Colonic mucosa (tissue), 4 donors: Measurements from ENCODE around the gene PLCB4. TPM values are rescaled to one million over a fixed set of nuclear protein-coding genes. Genes with fewer than 3 reads are reported as not detected.

Source experiments
- DNase-seq: peaks from one replicate; pipeline ENCODE4 v3.0.0-alpha.2; 2020
- H3K27ac ChIP-seq: fragments of 200-600 bp; one replicate; pipeline ENCODE4 v1.8.0; 2021
- H3K27me3 ChIP-seq: fragments of 200-600 bp; one replicate; pipeline ENCODE4 v1.8.0; 2021
- H3K36me3 ChIP-seq: fragments of 200-600 bp; one replicate; pipeline ENCODE4 v1.8.0; 2021
- H3K4me1 ChIP-seq: fragments of 200-600 bp; one replicate; pipeline ENCODE4 v1.8.0; 2021; ENCODE audit warnings: mild to moderate bottlenecking
- H3K4me3 ChIP-seq: fragments of 200-600 bp; one replicate; pipeline ENCODE4 v1.8.0; 2021
- H3K9ac ChIP-seq, 2 donors: one replicate each; pipeline ENCODE4 v1.7.0; 2013; ENCODE audit warnings: control low read depth in 2 of 2, low read depth in 2 of 2, low read length in 2 of 2
- H3K9me3 ChIP-seq: fragments of 200-600 bp; one replicate; pipeline ENCODE4 v1.8.0; 2021
- intact Hi-C: fragments of 100-400 bp; cut with DNase I; formaldehyde crosslinking; loops from one replicate; pipeline ENCODE4 v1.14.1; 2022
- total RNA-seq, 2 donors: library from RNA; stranded (reverse); fragmentation: NEBNext Ultra II Directional in 1 of 2; extraction: Animal tissue kit (Norgen Biotek cat#: 25700) in 1 of 2; gene quantifications; one replicate each; pipeline ENCODE4 v1.2.1, GENCODE V29; 2021
- TF ChIP-seq, protein P1 (sequence below): fragments of 200-600 bp; IDR thresholded peaks from one replicate; pipeline ENCODE4 v1.8.0; 2022; ENCODE audit warnings: antibody characterized with exemption, mild to moderate bottlenecking
- donor health status: healthy.
- donor health status: DM: no; HTN: no; CAD: no.
- donor health status: DM: no; HTN: no; CAD: no.

Gene PLCB4
- total RNA-seq, 2 donors from 2014 or later, result 39.4 to 39.5 TPM

DNA sequence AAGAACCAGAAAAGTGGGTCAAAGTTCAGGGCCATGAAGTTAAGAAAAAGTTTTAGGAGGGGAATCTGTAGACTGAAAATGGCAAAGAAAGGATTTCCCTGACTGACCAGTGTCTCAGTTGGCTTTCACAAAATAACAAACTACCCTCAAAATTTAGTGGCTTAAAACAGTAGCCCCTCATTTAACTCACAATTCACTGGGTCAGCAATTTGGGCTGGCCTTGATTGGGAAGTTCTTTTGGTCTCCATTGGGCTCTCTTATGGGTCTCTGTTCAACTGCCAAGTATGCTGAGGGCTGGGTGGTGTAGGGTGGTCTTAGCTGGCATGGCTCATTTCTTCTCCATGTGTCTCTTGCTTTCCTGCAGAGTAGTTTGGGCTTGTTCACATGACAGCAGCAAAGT lies 161.5 kb downstream of the PLCB4 start:
- H3K9me3 ChIP-seq, result no peaks in the 10 kb centered on the region
- H3K4me3 ChIP-seq, result no peak overlapping the region
- intact Hi-C loops, result no loop called here
- no peaks in the 10 kb centered on the region for H3K4me1 ChIP-seq
- no peaks in the 10 kb centered on the region for H3K36me3 ChIP-seq
- TF ChIP-seq, protein P1, sequence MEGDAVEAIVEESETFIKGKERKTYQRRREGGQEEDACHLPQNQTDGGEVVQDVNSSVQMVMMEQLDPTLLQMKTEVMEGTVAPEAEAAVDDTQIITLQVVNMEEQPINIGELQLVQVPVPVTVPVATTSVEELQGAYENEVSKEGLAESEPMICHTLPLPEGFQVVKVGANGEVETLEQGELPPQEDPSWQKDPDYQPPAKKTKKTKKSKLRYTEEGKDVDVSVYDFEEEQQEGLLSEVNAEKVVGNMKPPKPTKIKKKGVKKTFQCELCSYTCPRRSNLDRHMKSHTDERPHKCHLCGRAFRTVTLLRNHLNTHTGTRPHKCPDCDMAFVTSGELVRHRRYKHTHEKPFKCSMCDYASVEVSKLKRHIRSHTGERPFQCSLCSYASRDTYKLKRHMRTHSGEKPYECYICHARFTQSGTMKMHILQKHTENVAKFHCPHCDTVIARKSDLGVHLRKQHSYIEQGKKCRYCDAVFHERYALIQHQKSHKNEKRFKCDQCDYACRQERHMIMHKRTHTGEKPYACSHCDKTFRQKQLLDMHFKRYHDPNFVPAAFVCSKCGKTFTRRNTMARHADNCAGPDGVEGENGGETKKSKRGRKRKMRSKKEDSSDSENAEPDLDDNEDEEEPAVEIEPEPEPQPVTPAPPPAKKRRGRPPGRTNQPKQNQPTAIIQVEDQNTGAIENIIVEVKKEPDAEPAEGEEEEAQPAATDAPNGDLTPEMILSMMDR, result no peak
- no peaks in the 10 kb centered on the region for H3K27me3 ChIP-seq
- H3K9ac ChIP-seq, result no peak overlapping the region
- H3K27ac ChIP-seq, result no peak overlapping the region
- no peak for DNase-seq

DNA sequence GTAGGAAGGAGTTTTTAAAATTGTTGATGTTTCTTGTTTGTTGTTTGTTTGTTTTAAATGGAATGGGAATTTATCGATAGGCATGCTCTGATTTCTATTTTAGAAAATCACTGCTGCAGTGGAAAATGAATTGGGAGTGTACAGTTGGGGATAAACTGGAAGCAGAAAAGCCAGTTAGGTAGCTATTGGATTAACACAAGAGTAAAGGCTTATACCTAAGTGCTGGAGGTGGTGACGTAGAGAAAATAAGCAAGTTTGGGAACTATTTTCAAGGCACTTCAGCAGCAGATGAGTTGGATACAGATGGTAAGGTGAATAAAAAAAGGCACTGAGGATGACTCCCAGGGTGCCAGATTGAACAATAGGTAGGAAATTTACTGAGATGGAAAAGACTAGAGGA lies 164.9 kb downstream of the PLCB4 start:
- no peaks in the 10 kb centered on the region for H3K27me3 ChIP-seq
- H3K27ac ChIP-seq, result no peak overlapping the region
- no peaks in the 10 kb centered on the region for H3K36me3 ChIP-seq
- H3K4me1 ChIP-seq, result no peaks in the 10 kb centered on the region
- no peak overlapping the region for H3K9ac ChIP-seq
- no peak overlapping the region for H3K4me3 ChIP-seq
- TF ChIP-seq, protein P1, result no peak
- no peak for DNase-seq
- intact Hi-C loops, result no loop called here
- H3K9me3 ChIP-seq, result no peaks in the 10 kb centered on the region

DNA sequence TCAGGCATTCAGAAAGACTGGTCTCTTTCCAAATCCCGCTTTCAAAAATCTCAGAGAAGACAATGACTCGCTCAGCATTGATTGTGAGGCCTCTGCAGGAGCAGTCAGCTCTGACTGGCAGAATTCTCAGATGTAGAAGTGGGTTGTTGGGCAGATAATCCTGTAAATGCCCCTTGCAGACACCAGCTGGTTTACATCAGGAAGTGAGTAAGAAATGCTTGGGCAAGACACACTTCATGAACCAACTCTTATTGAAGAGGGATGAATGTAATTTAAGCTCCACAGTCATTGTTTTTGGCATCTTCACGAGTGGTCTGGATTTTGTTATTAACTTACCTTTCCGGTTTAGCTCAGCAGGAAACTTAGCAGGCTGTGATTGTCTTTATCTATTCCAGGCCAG lies 166.6 kb downstream of the PLCB4 start:
- Histone ChIP-seq H3K9ac (no peak overlapping the region), H3K27ac (no peak overlapping the region), H3K4me3 (no peak overlapping the region), H3K27me3 (no peaks in the 10 kb centered on the region), H3K9me3 (no peaks in the 10 kb centered on the region), H3K36me3 (no peaks in the 10 kb centered on the region), H3K4me1 (no peaks in the 10 kb centered on the region)
- no peak for DNase-seq
- TF ChIP-seq, protein P1, result no peak
- intact Hi-C loops, result no loop called here

DNA sequence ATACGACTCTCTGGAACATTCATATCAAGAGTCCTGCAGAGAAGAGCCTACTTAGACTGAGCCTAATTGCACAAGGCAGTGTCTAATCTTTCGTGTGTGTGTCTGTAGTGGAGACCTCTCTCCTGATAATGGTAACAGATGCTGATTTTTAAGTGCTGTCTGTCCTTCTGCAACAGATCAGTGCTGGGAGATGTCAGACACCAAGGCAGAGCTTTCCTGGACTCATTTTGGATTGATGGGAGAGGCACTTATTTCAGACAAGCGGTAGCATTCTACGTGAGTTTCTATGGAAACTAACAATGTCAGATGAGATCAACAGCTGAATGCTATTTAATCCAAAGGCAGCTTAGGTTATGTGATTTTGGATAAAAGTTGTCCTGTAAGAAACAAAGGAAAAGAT lies 167.6 kb downstream of the PLCB4 start:
- TF ChIP-seq, protein P1, result no peak
- Histone ChIP-seq H3K9me3 (no peaks in the 10 kb centered on the region), H3K4me1 (no peaks in the 10 kb centered on the region), H3K9ac (no peak overlapping the region), H3K27ac (no peak overlapping the region), H3K36me3 (no peaks in the 10 kb centered on the region), H3K4me3 (no peak overlapping the region), H3K27me3 (no peaks in the 10 kb centered on the region)
- DNase-seq, result no peak
- intact Hi-C loops, result no loop called here

DNA sequence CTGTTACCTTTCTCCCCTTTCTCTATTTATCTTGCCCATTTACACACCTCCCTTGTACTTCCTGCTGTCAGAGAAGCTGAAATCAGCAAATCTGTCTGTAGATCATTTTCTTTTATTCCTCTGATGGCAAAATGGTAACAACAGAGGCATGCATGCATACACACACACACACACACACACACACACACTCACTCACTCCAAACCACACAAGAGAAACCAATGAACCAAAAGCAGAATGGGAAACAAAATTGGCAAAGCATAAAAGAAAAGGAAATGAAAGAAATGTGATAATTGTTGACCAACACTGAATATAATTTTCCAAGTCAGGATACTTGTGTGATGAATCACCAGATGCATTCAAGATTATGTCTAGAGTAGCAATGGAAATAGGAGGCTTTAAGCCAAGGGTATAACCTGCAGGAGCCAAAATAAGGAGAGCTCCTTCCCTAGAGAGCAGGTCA lies 172.4 kb downstream of the PLCB4 start:
- DNase-seq, result no peak

More for the DNA sequence above, 172.4 kb downstream of the PLCB4 start:
- Histone ChIP-seq H3K27ac (peak overlapping the region; percentile 29), H3K9me3 (no peaks in the 10 kb centered on the region), H3K4me3 (no peak overlapping the region), H3K4me1 (no peaks in the 10 kb centered on the region), H3K36me3 (no peaks in the 10 kb centered on the region), H3K9ac (no peak overlapping the region), H3K27me3 (no peaks in the 10 kb centered on the region)
- intact Hi-C loops, result no loop called here
- TF ChIP-seq, protein P1, result no peak
